Transverse colon (tissue), 3 donors: Measurements from ENCODE around the gene PPP1R14B.

Experiments
- EP300 ChIP-seq: sonication (generic); formaldehyde crosslinking; IDR thresholded peaks from one replicate; pipeline ENCODE4 v1.6.1; 2017; ENCODE audit warnings: antibody characterized with exemption, low read depth
- POLR2A ChIP-seq: fragments of 450-650 bp; IDR thresholded peaks from one replicate; pipeline ENCODE4 v1.6.1; 2016; ENCODE audit warnings: antibody characterized with exemption, mild to moderate bottlenecking, moderate library complexity
- POLR2AphosphoS5 ChIP-seq, 3 donors: sonication (generic); formaldehyde crosslinking; IDR thresholded peaks; one replicate each; pipeline ENCODE4 v1.6.1; 2016; ENCODE audit warnings: antibody characterized with exemption in 3 of 3

GRCh38 chr11:64208796-64209562 lies 37.8 kb downstream of the PPP1R14B start:
- no peak for TF ChIP-seq POLR2A
- no peak for TF ChIP-seq POLR2AphosphoS5 (IDR thresholded peaks at IDR 0.05)
- TF ChIP-seq EP300: no peak
